ENCODE measurements around the gene ZNF330. TPM values are rescaled to one million over a fixed set of nuclear protein-coding genes. Genes with fewer than 3 reads are reported as not detected.
A peak's percentile ranks its signal among the peaks of the same experiment; 100 is the strongest.

Gene ZNF330
- total RNA-seq (2021), result 37.5 to 48.0 TPM (median 43.9 TPM) in 3 replicates
- Bru-seq, nascent RNA, result percentile 96 among the genes with signal in this experiment
- long read RNA-seq, experiment 1, partial matches to known transcripts, result 3 of 15 reads
- long read RNA-seq, experiment 1, other reads (novel, unspliced or antisense), result 11 of 15 reads
- long read RNA-seq, experiment 2, partial matches to known transcripts, result 12 of 19 reads
- long read RNA-seq, experiment 2, other reads (novel, unspliced or antisense), result 4 of 19 reads
- long read RNA-seq, experiment 3, partial matches to known transcripts, result 7 of 12 reads
- long read RNA-seq, experiment 3, other reads (novel, unspliced or antisense), result 5 of 12 reads

GRCh38 chr4:141220691-141221659 lies at the start of gene ZNF330:
Gene ZNF330, plus strand, starts transcription at chr4:141220895. Its CDS starts 1,477 bp downstream, at chr4:141222372.
- DNase-seq (ENCODE audit: low spot score), result peak; percentile 91
- Mint-ChIP-seq H3K36me3 (peaks cover 23% of the 10 kb centered on the region), H3K4me1 (peaks cover 19% of the 10 kb centered on the region), H3K27me3 (ENCODE audit: low read depth) (no peaks in the 10 kb centered on the region), H3K4me3 (peak within 1 kb of the TSS; percentile 98), H3K9me3 (no peaks in the 10 kb centered on the region), H3K27ac (peak within 1 kb of the TSS; percentile 85)
- ATAC-seq, result peak; percentile 92
- ChIA-PET POLR2A (no interaction called here), CTCF (no interaction called here)
- TF ChIP-seq ZNF416 (CRISPR knock-in tag; IDR thresholded peaks at IDR 0.05) (no peak), CREB1 (CRISPR knock-in tag; IDR thresholded peaks at IDR 0.05) (peak; percentile 38; the same call in 1 of the 2 replicates), FOXP1 (CRISPR knock-in tag; IDR thresholded peaks at IDR 0.05; ENCODE audit: borderline replicate concordance) (peak; percentile 63; the same call in 1 of the 2 replicates), HMGA2 (CRISPR knock-in tag; IDR thresholded peaks at IDR 0.05) (no peak), MLX (CRISPR knock-in tag; IDR thresholded peaks at IDR 0.05) (no peak), SMAD4 (CRISPR knock-in tag; IDR thresholded peaks at IDR 0.05) (no peak), ZNF671 (CRISPR knock-in tag; IDR thresholded peaks at IDR 0.05) (no peak), ZNF281 (CRISPR knock-in tag; IDR thresholded peaks at IDR 0.05) (no peak), ZNF317 (CRISPR knock-in tag; IDR thresholded peaks at IDR 0.05; ENCODE audit: borderline replicate concordance, low read depth) (no peak), HMGXB4 (CRISPR knock-in tag; IDR thresholded peaks at IDR 0.05) (no peak), SP1 (CRISPR knock-in tag; conservative IDR thresholded peaks at IDR 0.05) (peak; percentile 97), ATF3 (CRISPR knock-in tag; conservative IDR thresholded peaks at IDR 0.05) (no peak), SMAD3 (CRISPR knock-in tag; IDR thresholded peaks at IDR 0.05; ENCODE audit: borderline replicate concordance) (peak; percentile 76; the same call in 1 of the 2 replicates), IRF2 (CRISPR knock-in tag; IDR thresholded peaks at IDR 0.05; ENCODE audit: borderline replicate concordance, low read depth) (no peak), TP53 (CRISPR knock-in tag; IDR thresholded peaks at IDR 0.05) (no peak), IRF1 (CRISPR knock-in tag; IDR thresholded peaks at IDR 0.05) (0 out of 2 replicates have a peak, but pooled peaks have one; percentile 29), NR3C1 (CRISPR knock-in tag; conservative IDR thresholded peaks at IDR 0.05; ENCODE audit: low read depth) (no peak), PREB (CRISPR knock-in tag; IDR thresholded peaks at IDR 0.05; ENCODE audit: borderline replicate concordance) (no peak), NR2C2 (CRISPR knock-in tag; IDR thresholded peaks at IDR 0.05) (no peak), TEAD1 (CRISPR knock-in tag; IDR thresholded peaks at IDR 0.05) (0 out of 2 replicates have a peak, but pooled peaks have one; percentile 62), E2F4 (CRISPR knock-in tag; IDR thresholded peaks at IDR 0.05; ENCODE audit: borderline replicate concordance, low read depth) (no peak), NFYB (CRISPR knock-in tag; conservative IDR thresholded peaks at IDR 0.05; ENCODE audit: low read depth) (no peak), ESRRA (CRISPR knock-in tag; IDR thresholded peaks at IDR 0.05; ENCODE audit: borderline replicate concordance) (no peak), ZBTB21 (CRISPR knock-in tag; IDR thresholded peaks at IDR 0.05; ENCODE audit: borderline replicate concordance) (peak; percentile 39; the same call in 1 of the 2 replicates)
